Calu3 (cell line): Measurements from ENCODE around the gene ACVR2B. TPM values are rescaled to one million over a fixed set of nuclear protein-coding genes. Genes with fewer than 3 reads are reported as not detected.

ENCODE experiments used
- BruUV-seq: library from RNA; stranded (reverse); fragments of 400-500 nt; replicated peaks from 2 replicates; lab custom pipeline; 2021; lab: Mats Ljungman, UMichigan
- CTCF ChIA-PET: fragments of 300-600 bp; sonication (Branson Sonifier 250); formaldehyde crosslinking; loops from one replicate; lab custom pipeline; 2022; ENCODE audit warnings: antibody characterized with exemption; lab: Charles Lee
- DNase-seq: peaks from one replicate; pipeline ENCODE4 v3.0.0; 2022
- H3K27ac Mint-ChIP-seq: one replicate; pipeline ENCODE4 v1.8.0; 2022; ENCODE audit warnings: mixed read lengths; ENCODE audit not compliant: unreplicated experiment
- H3K27me3 Mint-ChIP-seq: one replicate; pipeline ENCODE4 v1.8.0; 2022; ENCODE audit warnings: mixed read lengths; ENCODE audit not compliant: unreplicated experiment
- H3K36me3 Mint-ChIP-seq: one replicate; pipeline ENCODE4 v1.8.0; 2022; ENCODE audit warnings: mild to moderate bottlenecking, moderate library complexity, mixed read lengths; ENCODE audit not compliant: insufficient read depth, unreplicated experiment
- H3K4me1 Mint-ChIP-seq: one replicate; pipeline ENCODE4 v1.8.0; 2022; ENCODE audit warnings: mild to moderate bottlenecking, low read depth, mixed read lengths; ENCODE audit not compliant: unreplicated experiment
- H3K4me3 Mint-ChIP-seq: one replicate; pipeline ENCODE4 v1.8.0; 2022; ENCODE audit warnings: mild to moderate bottlenecking, low read depth, moderate library complexity, mixed read lengths; ENCODE audit not compliant: unreplicated experiment
- H3K9me3 Mint-ChIP-seq: one replicate; pipeline ENCODE4 v1.8.0; 2022; ENCODE audit warnings: low read depth, mixed read lengths; ENCODE audit not compliant: unreplicated experiment
- intact Hi-C: fragments of 100-400 bp; cut with micrococcal nuclease; formaldehyde crosslinking; loops from one replicate; pipeline ENCODE4 v1.10.0; 2022; ENCODE audit not compliant: unreplicated experiment
- total RNA-seq: library from RNA; stranded (reverse); gene quantifications from 2 replicates; pipeline ENCODE4 v1.2.3, GENCODE V29; 2022
- TF ChIP-seq, protein P1 (sequence below): fragments of 200-600 bp; IDR thresholded peaks from one replicate; pipeline ENCODE4 v1.8.0; 2022; ENCODE audit warnings: antibody characterized with exemption; ENCODE audit not compliant: unreplicated experiment

ACVR2B gene
- total RNA-seq, 1 experiment from 2014 or later: 6.2 TPM

DNA sequence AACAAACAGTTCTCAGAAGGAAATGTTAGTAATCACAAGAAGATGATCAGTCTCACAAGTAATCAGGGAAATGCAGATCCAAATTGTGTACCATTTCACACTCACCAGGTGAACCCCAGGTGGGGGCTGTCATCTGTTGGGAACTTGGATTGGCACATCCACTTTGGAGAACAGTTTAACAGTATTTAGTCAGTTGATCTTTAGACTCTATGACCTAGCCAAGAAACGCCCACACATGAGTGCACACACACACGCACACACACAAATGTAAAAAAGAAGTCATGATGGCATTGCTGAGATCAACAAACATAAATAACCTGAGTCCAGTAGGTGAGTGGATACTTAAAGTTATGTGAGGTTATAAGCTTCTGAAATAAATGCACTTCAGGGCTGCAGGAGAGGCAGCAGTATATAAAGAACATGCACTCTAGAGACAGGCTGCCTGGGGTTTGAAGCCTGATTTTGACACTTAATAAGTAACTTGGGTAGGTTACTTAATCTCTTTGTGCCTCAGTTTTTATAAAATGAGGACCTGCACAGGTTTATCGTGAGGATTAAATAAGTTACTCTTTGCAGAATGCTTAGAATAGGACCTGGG, 17.7 kb downstream of the ACVR2B start:
- CTCF ChIA-PET: no interaction called here
- no TSS peak for BruUV-seq
- Mint-ChIP-seq H3K27ac (no peak overlapping the region), H3K27me3 (no peaks in the 10 kb centered on the region), H3K9me3 (peaks cover 2% of the 10 kb centered on the region), H3K4me1 (peaks cover 17% of the 10 kb centered on the region), H3K36me3 (no peaks in the 10 kb centered on the region), H3K4me3 (no peak overlapping the region)
- TF ChIP-seq, protein P1, sequence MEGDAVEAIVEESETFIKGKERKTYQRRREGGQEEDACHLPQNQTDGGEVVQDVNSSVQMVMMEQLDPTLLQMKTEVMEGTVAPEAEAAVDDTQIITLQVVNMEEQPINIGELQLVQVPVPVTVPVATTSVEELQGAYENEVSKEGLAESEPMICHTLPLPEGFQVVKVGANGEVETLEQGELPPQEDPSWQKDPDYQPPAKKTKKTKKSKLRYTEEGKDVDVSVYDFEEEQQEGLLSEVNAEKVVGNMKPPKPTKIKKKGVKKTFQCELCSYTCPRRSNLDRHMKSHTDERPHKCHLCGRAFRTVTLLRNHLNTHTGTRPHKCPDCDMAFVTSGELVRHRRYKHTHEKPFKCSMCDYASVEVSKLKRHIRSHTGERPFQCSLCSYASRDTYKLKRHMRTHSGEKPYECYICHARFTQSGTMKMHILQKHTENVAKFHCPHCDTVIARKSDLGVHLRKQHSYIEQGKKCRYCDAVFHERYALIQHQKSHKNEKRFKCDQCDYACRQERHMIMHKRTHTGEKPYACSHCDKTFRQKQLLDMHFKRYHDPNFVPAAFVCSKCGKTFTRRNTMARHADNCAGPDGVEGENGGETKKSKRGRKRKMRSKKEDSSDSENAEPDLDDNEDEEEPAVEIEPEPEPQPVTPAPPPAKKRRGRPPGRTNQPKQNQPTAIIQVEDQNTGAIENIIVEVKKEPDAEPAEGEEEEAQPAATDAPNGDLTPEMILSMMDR: no peak
- intact Hi-C loops: no loop called here
- no peak for DNase-seq

DNA sequence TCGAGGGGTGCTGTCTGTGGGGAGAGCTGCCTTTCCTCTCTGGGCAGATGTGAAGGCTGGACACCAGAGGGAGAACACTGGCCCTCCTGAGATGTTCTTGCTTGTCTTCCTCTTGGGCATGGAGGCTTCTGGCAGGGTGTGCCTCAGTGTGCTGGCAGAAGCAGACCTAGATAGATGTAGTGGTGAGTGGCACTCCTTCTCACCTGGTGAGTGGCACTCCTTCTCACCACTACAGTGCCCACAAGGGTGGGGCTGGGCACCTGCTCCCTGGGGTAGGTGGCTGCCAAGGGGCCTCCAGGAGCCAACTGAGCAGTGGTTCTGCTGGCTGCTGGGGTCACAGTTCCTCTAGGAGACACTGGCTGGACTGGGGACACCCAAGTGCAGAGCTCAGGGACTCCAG, 18.7 kb downstream of the ACVR2B start:
- H3K9me3 Mint-ChIP-seq: peaks cover 2% of the 10 kb centered on the region
- TF ChIP-seq, protein P1: no peak
- no peaks in the 10 kb centered on the region for H3K36me3 Mint-ChIP-seq
- no TSS peak for BruUV-seq
- H3K4me1 Mint-ChIP-seq: peaks cover 17% of the 10 kb centered on the region
- intact Hi-C loops: no loop called here
- no peaks in the 10 kb centered on the region for H3K27me3 Mint-ChIP-seq
- H3K27ac Mint-ChIP-seq: no peak overlapping the region
- CTCF ChIA-PET: no interaction called here
- DNase-seq: no peak
- H3K4me3 Mint-ChIP-seq: no peak overlapping the region

- CTCF ChIA-PET: no interaction called here
These were observed 19.5 kb downstream of the ACVR2B start for GRCh38 chr3:38473229-38473628.

GRCh38 chr3:38474928-38475605, 21.4 kb downstream of the ACVR2B start:
- H3K4me1 Mint-ChIP-seq: peaks cover 16% of the 10 kb centered on the region
- CTCF ChIA-PET: no interaction called here
- intact Hi-C loops: no loop called here

More at GRCh38 chr3:38473229-38473628, 19.5 kb downstream of the ACVR2B start:
- TF ChIP-seq, protein P1: no peak
- intact Hi-C loops: no loop called here
- peaks cover 2% of the 10 kb centered on the region for H3K9me3 Mint-ChIP-seq
- H3K4me1 Mint-ChIP-seq: peaks cover 17% of the 10 kb centered on the region
- no peak overlapping the region for H3K4me3 Mint-ChIP-seq
- no peak for DNase-seq
- H3K27me3 Mint-ChIP-seq: no peaks in the 10 kb centered on the region
- H3K27ac Mint-ChIP-seq: no peak overlapping the region
- H3K36me3 Mint-ChIP-seq: no peaks in the 10 kb centered on the region
- BruUV-seq: no TSS peak

More at GRCh38 chr3:38474928-38475605, 21.4 kb downstream of the ACVR2B start:
- TF ChIP-seq, protein P1: no peak
- H3K27ac Mint-ChIP-seq: no peak overlapping the region
- H3K27me3 Mint-ChIP-seq: no peaks in the 10 kb centered on the region
- H3K36me3 Mint-ChIP-seq: no peaks in the 10 kb centered on the region
- no peaks in the 10 kb centered on the region for H3K9me3 Mint-ChIP-seq
- no TSS peak for BruUV-seq
- no peak for DNase-seq
- no peak overlapping the region for H3K4me3 Mint-ChIP-seq
